ENCODE results near the gene PRXL2B. TPM values are rescaled to one million over a fixed set of nuclear protein-coding genes. Genes with fewer than 3 reads are reported as not detected.
A peak's percentile ranks its signal among the peaks of the same experiment; 100 is the strongest.

The PRXL2B gene
- total and polyA plus RNA-seq, 3 experiments from 2014 or later: 23.2 to 45.5 (median 41.3) TPM

DNA sequence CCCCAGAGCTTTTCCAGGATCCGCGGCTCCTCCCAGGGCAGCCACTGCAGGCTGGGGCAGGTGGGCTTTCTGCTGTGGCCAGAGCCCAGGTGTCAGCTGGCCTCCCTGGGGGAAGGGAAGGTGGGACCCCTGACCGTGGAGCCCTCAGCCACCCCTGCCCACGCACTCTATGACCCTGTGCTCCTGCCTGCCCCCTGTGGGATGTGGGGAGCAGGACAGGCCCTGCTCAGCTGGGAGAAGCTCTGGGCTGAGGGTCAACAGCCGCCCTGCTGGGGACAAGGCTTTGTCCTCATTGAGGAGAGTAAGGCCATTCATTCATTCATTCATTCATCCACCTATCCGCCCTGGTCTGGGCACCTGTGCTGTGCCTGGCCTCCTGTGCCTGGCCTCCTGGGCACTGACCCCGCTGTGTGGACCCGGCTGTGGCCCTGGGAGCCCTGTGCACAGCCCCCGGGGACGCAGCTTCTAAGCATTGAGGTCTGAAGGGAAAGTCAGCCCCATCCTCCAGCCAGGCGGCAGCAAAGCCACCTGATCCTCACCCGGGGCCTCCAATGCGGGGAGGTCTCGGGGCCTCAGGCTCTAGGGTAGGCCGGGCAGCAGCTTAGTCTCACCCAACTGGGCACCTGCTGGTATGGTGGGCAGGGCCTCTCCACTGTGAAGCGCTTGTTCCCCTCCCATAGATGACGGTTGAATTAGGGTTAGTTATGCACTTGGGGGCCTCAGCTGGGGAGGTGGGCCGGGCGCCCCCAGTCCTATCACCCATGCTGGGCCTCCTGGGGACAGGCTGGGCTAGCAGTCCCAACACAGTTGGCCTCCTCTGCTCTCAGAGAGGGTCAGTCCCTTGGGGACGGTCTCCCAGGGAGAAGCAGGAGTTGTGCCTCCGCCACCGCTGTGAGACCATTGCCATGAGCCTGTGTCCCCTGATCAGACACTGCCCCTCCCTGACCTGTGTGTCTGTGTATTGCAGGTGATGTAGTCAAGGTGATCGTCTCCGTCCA is 24.4 kb upstream of the PRXL2B start:
- no peak for DNase-seq
- Mint-ChIP-seq H3K9me3 (no peaks in the 10 kb centered on the region), H3K27ac (peak overlapping the region in 2 of 8 donors; percentile 45 to 50), H3K4me1 (peaks cover 8 to 36% (median 12%) of the 10 kb centered on the region in 3 donors), H3K27me3 (peaks cover 0 to 2% of the 10 kb centered on the region in 2 donors), H3K36me3 (peaks cover 0 to 51% (median 0%) of the 10 kb centered on the region in 3 donors), H3K4me3 (no peak overlapping the region)
- ChIA-PET POLR2A (interaction anchor here (1.0 to 1.5 kb wide), 3 partner anchors 18 to 24 kb away, joined by 3 to 5 read pairs (median 4); partner anchors contain the start of gene PRXL2B), CTCF (interaction anchor here (0.9 to 3.1 kb wide), 5 partner anchors 12 to 38 kb away, joined by 4 to 18 read pairs (median 6); partner anchors contain the start of gene PRXL2B)
- Histone ChIP-seq H3K4me1 (ENCODE audit: insufficient read depth, low read length) (peaks cover 16% of the 10 kb centered on the region), H3K27me3 (ENCODE audit: insufficient read depth, low read length, poor library complexity, severe bottlenecking) (no peaks in the 10 kb centered on the region), H3K9me3 (ENCODE audit: low read length) (no peaks in the 10 kb centered on the region), H3K27ac (ENCODE audit: low read depth, low read length) (no peak overlapping the region), H3K4me3 (ENCODE audit: low read length) (no peak overlapping the region), H3K36me3 (ENCODE audit: insufficient read depth, low read length) (no peaks in the 10 kb centered on the region)

DNA sequence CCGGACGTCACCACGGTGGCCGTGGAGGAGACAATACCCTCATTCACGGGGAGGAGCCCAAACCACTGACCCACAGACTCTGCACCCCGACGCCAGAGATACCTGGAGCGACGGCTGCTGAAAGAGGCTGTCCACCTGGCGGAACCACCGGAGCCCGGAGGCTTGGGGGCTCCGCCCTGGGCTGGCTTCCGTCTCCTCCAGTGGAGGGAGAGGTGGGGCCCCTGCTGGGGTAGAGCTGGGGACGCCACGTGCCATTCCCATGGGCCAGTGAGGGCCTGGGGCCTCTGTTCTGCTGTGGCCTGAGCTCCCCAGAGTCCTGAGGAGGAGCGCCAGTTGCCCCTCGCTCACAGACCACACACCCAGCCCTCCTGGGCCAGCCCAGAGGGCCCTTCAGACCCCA is 23.4 kb upstream of the PRXL2B start:
- no peaks in the 10 kb centered on the region for H3K36me3 ChIP-seq (ENCODE audit: insufficient read depth, low read length)
- DNase-seq: no peak
- POLR2A ChIA-PET: interaction anchor here (1.5 kb wide), 1 partner anchor 21 kb away, joined by 5 read pairs; no protein-coding TSS in a partner anchor
- H3K9me3 ChIP-seq (ENCODE audit: low read length): no peaks in the 10 kb centered on the region
- no peak overlapping the region for H3K4me3 Mint-ChIP-seq
- peaks cover 0 to 2% of the 10 kb centered on the region in 2 donors for H3K27me3 Mint-ChIP-seq
- H3K27ac Mint-ChIP-seq: peak overlapping the region in 1 of 8 donors; percentile 47
- H3K27ac ChIP-seq (ENCODE audit: low read depth, low read length): no peak overlapping the region
- H3K4me3 ChIP-seq (ENCODE audit: low read length): no peak overlapping the region
- CTCF ChIA-PET: no interaction called here
- H3K4me1 Mint-ChIP-seq: peaks cover 5 to 27% (median 6%) of the 10 kb centered on the region in 3 donors
- H3K4me1 ChIP-seq (ENCODE audit: insufficient read depth, low read length): peaks cover 6% of the 10 kb centered on the region
- no peaks in the 10 kb centered on the region for H3K27me3 ChIP-seq (ENCODE audit: insufficient read depth, low read length, poor library complexity, severe bottlenecking)
- H3K9me3 Mint-ChIP-seq: no peaks in the 10 kb centered on the region
- H3K36me3 Mint-ChIP-seq: peaks cover 0 to 46% (median 0%) of the 10 kb centered on the region in 3 donors

DNA sequence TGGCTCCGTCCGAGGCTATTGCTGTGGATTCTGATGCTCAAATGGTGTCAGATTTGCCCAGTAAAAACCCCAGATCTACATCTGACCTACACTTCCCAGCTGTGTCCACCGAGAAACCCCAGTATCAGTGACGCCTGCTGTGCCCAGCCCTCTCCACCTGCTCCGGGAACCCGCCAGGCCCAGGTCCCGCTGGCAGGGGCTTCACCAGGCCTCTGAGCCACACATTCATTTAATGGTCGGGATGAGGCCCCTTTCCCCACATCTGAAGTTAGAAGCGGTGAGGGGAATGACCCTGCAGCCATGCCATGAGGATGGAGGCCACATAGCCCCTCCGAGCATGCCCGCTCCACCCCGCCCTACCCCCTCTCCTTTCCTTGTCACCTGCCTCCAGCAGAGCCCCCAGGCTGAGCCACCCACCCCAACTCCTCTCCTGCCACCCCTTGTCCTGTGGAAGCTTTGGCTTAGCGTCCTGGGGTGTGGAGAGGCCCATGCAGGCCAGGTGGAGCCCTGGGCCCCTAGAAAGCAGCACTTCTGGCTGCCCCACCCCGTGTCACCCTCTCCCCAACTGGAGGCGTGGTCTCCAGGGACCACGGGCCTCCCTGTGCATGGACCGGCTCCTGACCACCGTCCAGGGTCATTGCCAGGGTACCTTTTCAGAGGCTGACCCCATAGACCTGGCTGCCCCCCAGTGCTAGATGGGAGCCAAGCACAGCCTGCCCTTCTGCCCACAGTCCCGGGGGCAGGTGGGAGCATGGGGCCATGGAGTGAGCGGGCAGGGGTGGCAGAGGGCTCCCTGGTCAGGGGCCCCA is 22.4 kb upstream of the PRXL2B start:
- no peaks in the 10 kb centered on the region for H3K9me3 Mint-ChIP-seq
- no peak overlapping the region for H3K4me3 Mint-ChIP-seq
- H3K36me3 ChIP-seq (ENCODE audit: insufficient read depth, low read length): no peaks in the 10 kb centered on the region
- no peaks in the 10 kb centered on the region for H3K4me1 ChIP-seq (ENCODE audit: insufficient read depth, low read length)
- H3K4me3 ChIP-seq (ENCODE audit: low read length): no peak overlapping the region
- ChIA-PET CTCF (no interaction called here), POLR2A (interaction anchor here (1.3 kb wide), 1 partner anchor 16 kb away, joined by 5 read pairs; no protein-coding TSS in a partner anchor)
- peaks cover 0 to 20% (median 2%) of the 10 kb centered on the region in 3 donors for H3K4me1 Mint-ChIP-seq
- H3K27me3 ChIP-seq (ENCODE audit: insufficient read depth, low read length, poor library complexity, severe bottlenecking): no peaks in the 10 kb centered on the region
- no peak for DNase-seq
- H3K27ac ChIP-seq (ENCODE audit: low read depth, low read length): no peak overlapping the region
- peaks cover 0 to 2% of the 10 kb centered on the region in 2 donors for H3K27me3 Mint-ChIP-seq
- H3K9me3 ChIP-seq (ENCODE audit: low read length): no peaks in the 10 kb centered on the region
- peak overlapping the region in 2 of 8 donors; percentile 36 to 56 for H3K27ac Mint-ChIP-seq
- H3K36me3 Mint-ChIP-seq: peaks cover 0 to 38% (median 0%) of the 10 kb centered on the region in 3 donors

DNA sequence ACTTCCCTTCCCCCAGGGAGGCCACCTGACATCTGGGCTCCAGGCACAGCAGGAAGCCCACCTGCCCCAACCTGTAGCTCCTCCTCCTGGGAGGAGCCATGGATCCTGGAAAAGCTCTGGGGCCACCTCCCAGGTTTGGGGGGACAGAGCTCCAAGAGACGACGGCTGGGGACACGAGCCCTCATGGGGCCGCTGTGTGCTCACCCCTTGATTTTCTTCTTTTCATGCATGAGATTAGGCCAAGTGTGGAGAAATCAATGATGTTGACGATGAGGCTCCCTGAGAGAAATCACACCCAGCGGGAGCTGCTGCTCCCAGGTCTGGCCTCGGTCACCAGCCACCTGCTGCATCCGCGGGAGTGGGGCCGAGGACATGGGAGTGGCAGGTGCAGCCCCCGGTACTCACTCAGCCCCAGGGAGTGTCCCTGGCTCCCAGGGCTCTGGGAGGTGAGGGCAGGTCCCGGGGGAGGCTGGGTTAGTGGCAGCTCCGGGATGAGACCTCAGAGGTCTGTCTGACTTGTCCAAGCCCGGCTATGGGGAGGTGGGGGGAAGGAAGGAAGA is 21.7 kb upstream of the PRXL2B start:
- ChIA-PET POLR2A (interaction anchor here (1.3 kb wide), 2 partner anchors 13 to 16 kb away, joined by 4 to 5 read pairs; no protein-coding TSS in a partner anchor), CTCF (no interaction called here)
- DNase-seq: no peak
- no peaks in the 10 kb centered on the region for H3K27me3 ChIP-seq (ENCODE audit: insufficient read depth, low read length, poor library complexity, severe bottlenecking)
- peaks cover 0 to 2% of the 10 kb centered on the region in 2 donors for H3K27me3 Mint-ChIP-seq
- no peak overlapping the region for H3K4me3 Mint-ChIP-seq
- no peak overlapping the region for H3K27ac ChIP-seq (ENCODE audit: low read depth, low read length)
- H3K4me1 Mint-ChIP-seq: peaks cover 0 to 16% (median 2%) of the 10 kb centered on the region in 3 donors
- no peaks in the 10 kb centered on the region for H3K9me3 Mint-ChIP-seq
- no peak overlapping the region for H3K4me3 ChIP-seq (ENCODE audit: low read length)
- peak overlapping the region in 2 of 8 donors; percentile 8 to 50 for H3K27ac Mint-ChIP-seq
- H3K9me3 ChIP-seq (ENCODE audit: low read length): no peaks in the 10 kb centered on the region
- H3K36me3 Mint-ChIP-seq: peaks cover 0 to 33% (median 0%) of the 10 kb centered on the region in 3 donors
- H3K36me3 ChIP-seq (ENCODE audit: insufficient read depth, low read length): no peaks in the 10 kb centered on the region
- H3K4me1 ChIP-seq (ENCODE audit: insufficient read depth, low read length): no peaks in the 10 kb centered on the region

DNA sequence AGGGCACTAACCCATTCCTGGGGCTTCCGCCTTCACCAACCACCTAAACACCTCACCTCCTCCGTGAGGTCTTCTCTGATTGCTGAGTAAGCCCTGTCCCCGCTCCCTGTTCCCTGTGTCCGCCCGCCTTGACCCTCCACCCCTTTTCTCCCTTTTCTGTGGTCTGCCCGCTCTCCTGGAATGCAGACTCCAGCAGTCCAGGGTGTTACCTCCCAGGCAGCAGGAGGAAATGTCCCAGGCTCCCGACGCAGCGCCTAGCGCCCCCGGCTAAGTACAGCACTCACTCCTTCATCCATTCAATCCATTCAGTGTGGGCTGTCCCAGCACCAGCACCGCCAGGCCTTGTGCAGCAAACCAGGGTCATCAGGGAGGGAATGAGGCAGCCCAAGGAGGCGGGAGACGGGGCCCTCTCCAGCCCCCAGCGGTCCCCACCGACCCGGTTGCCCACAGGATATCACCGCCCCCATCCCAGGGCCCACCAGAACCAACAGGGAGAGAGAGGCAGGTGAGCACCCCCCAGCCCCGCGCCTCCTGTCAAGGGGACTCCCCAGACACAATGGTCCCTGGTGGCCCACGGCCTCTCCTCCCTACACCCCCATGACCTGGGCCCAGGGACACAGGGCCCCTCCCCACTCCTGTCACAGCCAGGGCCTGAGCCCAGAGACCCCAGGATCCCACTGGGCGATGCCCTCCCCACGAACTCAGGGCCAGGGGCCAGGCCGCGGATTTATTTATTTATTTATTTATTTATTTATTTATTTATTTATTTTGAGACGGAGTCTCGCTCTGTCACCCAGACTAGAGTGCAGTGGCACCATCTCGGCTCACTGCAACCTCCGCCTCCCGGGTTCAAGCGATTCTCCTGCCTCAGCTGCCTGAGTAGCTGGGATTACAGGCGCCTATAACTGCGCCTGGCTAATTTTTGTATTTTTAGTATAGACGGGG is 20.2 kb upstream of the PRXL2B start:
- peaks cover 0 to 8% (median under 1%) of the 10 kb centered on the region in 3 donors for H3K4me1 Mint-ChIP-seq
- peaks cover 0 to under 1% of the 10 kb centered on the region in 2 donors for H3K27me3 Mint-ChIP-seq
- CTCF ChIA-PET: no interaction called here

DNA sequence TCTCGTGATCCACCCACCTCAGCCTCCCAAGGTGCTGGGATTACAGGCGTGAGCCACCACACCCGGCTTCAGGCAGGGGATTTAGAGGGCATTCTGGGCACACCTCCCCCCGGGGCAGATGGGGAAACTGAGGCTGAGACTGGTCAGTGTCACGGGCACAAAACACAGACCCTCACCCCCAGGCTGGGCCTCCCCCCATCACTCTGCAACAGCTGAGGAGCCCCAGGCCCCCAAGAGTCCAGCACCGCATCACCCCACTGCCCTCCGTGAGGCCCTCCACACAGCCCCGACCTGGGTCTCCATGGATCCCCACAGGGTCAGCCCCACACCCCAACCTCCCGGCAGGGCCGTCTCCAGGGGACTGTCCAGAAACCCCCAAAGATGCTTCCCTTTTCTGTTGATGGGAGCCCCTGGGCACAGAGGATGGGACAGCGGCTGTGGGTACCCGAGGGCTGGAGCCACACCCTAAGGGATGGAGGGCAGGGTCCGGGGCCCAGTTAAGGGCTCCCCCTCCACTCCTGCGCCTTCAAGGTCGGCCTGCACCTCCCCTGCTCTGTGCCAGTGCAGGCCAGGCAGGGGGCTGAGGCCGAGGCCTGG is 19.4 kb upstream of the PRXL2B start:
- H3K4me3 ChIP-seq (ENCODE audit: low read length): no peak overlapping the region
- Mint-ChIP-seq H3K27ac (no peak overlapping the region), H3K27me3 (no peaks in the 10 kb centered on the region), H3K36me3 (peaks cover 0 to 14% (median 0%) of the 10 kb centered on the region in 3 donors), H3K4me3 (no peak overlapping the region), H3K9me3 (peaks cover 0 to 2% (median 0%) of the 10 kb centered on the region in 5 donors), H3K4me1 (peaks cover 0 to 6% (median 0%) of the 10 kb centered on the region in 3 donors)
- H3K27ac ChIP-seq (ENCODE audit: low read depth, low read length): no peak overlapping the region
- no peaks in the 10 kb centered on the region for H3K4me1 ChIP-seq (ENCODE audit: insufficient read depth, low read length)
- POLR2A ChIA-PET: no interaction called here
- no peak for DNase-seq
- CTCF ChIA-PET: no interaction called here
- no peaks in the 10 kb centered on the region for H3K27me3 ChIP-seq (ENCODE audit: insufficient read depth, low read length, poor library complexity, severe bottlenecking)
- H3K36me3 ChIP-seq (ENCODE audit: insufficient read depth, low read length): no peaks in the 10 kb centered on the region
- H3K9me3 ChIP-seq (ENCODE audit: low read length): no peaks in the 10 kb centered on the region

More for the DNA sequence above, 20.2 kb upstream of the PRXL2B start:
- Histone ChIP-seq H3K9me3 (ENCODE audit: low read length) (no peaks in the 10 kb centered on the region), H3K36me3 (ENCODE audit: insufficient read depth, low read length) (no peaks in the 10 kb centered on the region), H3K4me1 (ENCODE audit: insufficient read depth, low read length) (no peaks in the 10 kb centered on the region), H3K27ac (ENCODE audit: low read depth, low read length) (no peak overlapping the region), H3K27me3 (ENCODE audit: insufficient read depth, low read length, poor library complexity, severe bottlenecking) (no peaks in the 10 kb centered on the region), H3K4me3 (ENCODE audit: low read length) (no peak overlapping the region)
- Mint-ChIP-seq H3K27ac (no peak overlapping the region), H3K9me3 (peaks cover 0 to 2% (median 0%) of the 10 kb centered on the region in 5 donors), H3K36me3 (peaks cover 0 to 21% (median 0%) of the 10 kb centered on the region in 3 donors), H3K4me3 (no peak overlapping the region)
- no peak for DNase-seq
- POLR2A ChIA-PET: interaction anchor here (1.3 kb wide), 1 partner anchor 12 kb away, joined by 4 read pairs; no protein-coding TSS in a partner anchor
